Testis (tissue), 3 donors: ENCODE results near the gene NACA2. TPM values are rescaled to one million over a fixed set of nuclear protein-coding genes. Genes with fewer than 3 reads are reported as not detected.

Experiments used
- DNase-seq: peaks from one replicate; pipeline ENCODE4 v3.0.0-alpha.2; 2019
- H3K27ac ChIP-seq, 2 donors: fragments of 200-600 bp; sonication (generic); one replicate each; pipeline ENCODE4 v1.5.1; 2019
- H3K27me3 ChIP-seq: fragments of 200-600 bp; sonication (generic); one replicate; pipeline ENCODE4 v1.5.1; 2019
- H3K36me3 ChIP-seq: fragments of 200-600 bp; sonication (generic); one replicate; pipeline ENCODE4 v1.5.1; 2017; ENCODE audit warnings: low read depth; ENCODE audit errors: missing control alignments
- H3K4me1 ChIP-seq: fragments of 200-600 bp; sonication (generic); one replicate; pipeline ENCODE4 v1.5.1; 2019
- H3K4me3 ChIP-seq, 2 donors: fragments of 200-600 bp; sonication (generic); one replicate each; pipeline ENCODE4 v1.5.1; 2017 to 2019
- H3K9me3 ChIP-seq: fragments of 200-600 bp; sonication (generic); one replicate; pipeline ENCODE4 v1.5.1; 2017
- CTCF ChIP-seq, 3 experiments: fragments of 450-650 bp in 2 of 3; fragments of 200-600 bp in 1 of 3; sonication (generic) in 1 of 3; IDR thresholded peaks; one replicate each; pipeline ENCODE4 v1.5.1; 2016 to 2019; ENCODE audit warnings: antibody characterized with exemption in 3 of 3, mild to moderate bottlenecking in 2 of 3, moderate library complexity in 1 of 3
- POLR2A ChIP-seq: fragments of 450-650 bp; IDR thresholded peaks from one replicate; pipeline ENCODE4 v1.6.1; 2017; ENCODE audit warnings: antibody characterized with exemption, mild to moderate bottlenecking, moderate library complexity
- WGBS, 2 donors: methylation state at CpG; one replicate each; pipeline ENCODE4 v1.1.5; 2018; 5-methylcytosine and 5-hydroxymethylcytosine counted together
- intact Hi-C: fragments of 100-400 bp; cut with DNase I; formaldehyde crosslinking; loops from one replicate; pipeline ENCODE4 v1.15.1; 2023; ENCODE audit warnings: low total_unique reads
- polyA plus RNA-seq: library from polyadenylated mRNA; stranded (reverse); fragments of 350-450 nt; fragmentation: Illumina TruSeq; extraction: RNeasy Lipid Tissue Mini Kit (QIAGEN cat#74804); gene quantifications from one replicate; pipeline ENCODE4 v1.2.3, GENCODE V29; 2014; ENCODE audit warnings: low read depth, low replicate concordance; ENCODE audit not compliant: insufficient read depth
- total RNA-seq, 2 donors: library from RNA; depleted of rRNA; stranded (reverse); fragments of >200 nt; gene quantifications; one replicate each; pipeline ENCODE4 v1.2.3, GENCODE V29; 2016

NACA2 gene
- total and polyA plus RNA-seq, 3 donors from 2014 or later = 13.9 to 129 (median 31.1) TPM

GRCh38 chr17:61565213-61565612 is 25.8 kb downstream of the NACA2 start:
- intact Hi-C loops = no loop called here
- no peak overlapping the region for H3K27ac ChIP-seq
- H3K36me3 ChIP-seq = no peaks in the 10 kb centered on the region
- H3K4me3 ChIP-seq = no peak overlapping the region
- H3K27me3 ChIP-seq = no peaks in the 10 kb centered on the region
- H3K4me1 ChIP-seq = no peaks in the 10 kb centered on the region
- 59 to 66% methylated on average over 4 of the region's 4 CpGs for WGBS, 2 donors
- DNase-seq = no peak
- no peaks in the 10 kb centered on the region for H3K9me3 ChIP-seq
- TF ChIP-seq CTCF (IDR thresholded peaks at IDR 0.05) (no peak), POLR2A (no peak)

- no peak for DNase-seq
- TF ChIP-seq CTCF (IDR thresholded peaks at IDR 0.05) = no peak
- TF ChIP-seq POLR2A = no peak
- intact Hi-C loops = no loop called here
- WGBS, 2 donors = 79 to 87% methylated on average over 4 of the region's 4 CpGs
- Histone ChIP-seq H3K4me1 (no peaks in the 10 kb centered on the region), H3K27me3 (no peaks in the 10 kb centered on the region), H3K4me3 (no peak overlapping the region), H3K27ac (no peak overlapping the region), H3K9me3 (no peaks in the 10 kb centered on the region), H3K36me3 (no peaks in the 10 kb centered on the region)
These were observed 28.7 kb downstream of the NACA2 start for GRCh38 chr17:61562287-61562686.

GRCh38 chr17:61561354-61561753 is 29.7 kb downstream of the NACA2 start:
- intact Hi-C loops = no loop called here
- 63 to 78% methylated on average over 2 of the region's 2 CpGs for WGBS, 2 donors
- no peak for DNase-seq
- Histone ChIP-seq H3K27me3 (no peaks in the 10 kb centered on the region), H3K4me3 (no peak overlapping the region), H3K4me1 (no peaks in the 10 kb centered on the region), H3K27ac (no peak overlapping the region), H3K9me3 (no peaks in the 10 kb centered on the region), H3K36me3 (no peaks in the 10 kb centered on the region)
- TF ChIP-seq POLR2A (no peak), CTCF (IDR thresholded peaks at IDR 0.05) (no peak)

GRCh38 chr17:61560071-61560470 is 30.9 kb downstream of the NACA2 start:
- no peaks in the 10 kb centered on the region for H3K9me3 ChIP-seq
- no peaks in the 10 kb centered on the region for H3K4me1 ChIP-seq
- H3K4me3 ChIP-seq = no peak overlapping the region
- H3K27me3 ChIP-seq = no peaks in the 10 kb centered on the region
- H3K27ac ChIP-seq = no peak overlapping the region
- intact Hi-C loops = no loop called here
- TF ChIP-seq CTCF (IDR thresholded peaks at IDR 0.05) (no peak), POLR2A (no peak)
- H3K36me3 ChIP-seq = no peaks in the 10 kb centered on the region
- WGBS, 2 donors = 88 to 89% methylated on average over 6 of the region's 6 CpGs
- DNase-seq = no peak

GRCh38 chr17:61556224-61557188 is 34.5 kb downstream of the NACA2 start:
- intact Hi-C loops = no loop called here
- H3K27ac ChIP-seq = no peak overlapping the region
- no peaks in the 10 kb centered on the region for H3K36me3 ChIP-seq
- no peak for DNase-seq
- TF ChIP-seq POLR2A (no peak), CTCF (IDR thresholded peaks at IDR 0.05) (no peak)
- 64 to 69% methylated on average over 10 of the region's 10 CpGs for WGBS, 2 donors
- H3K4me1 ChIP-seq = no peaks in the 10 kb centered on the region
- H3K27me3 ChIP-seq = no peaks in the 10 kb centered on the region
- H3K4me3 ChIP-seq = no peak overlapping the region
- H3K9me3 ChIP-seq = no peaks in the 10 kb centered on the region
